Large intestine (tissue), 3 donors: Measurements from ENCODE around the gene GPC2. TPM values are rescaled to one million over a fixed set of nuclear protein-coding genes. Genes with fewer than 3 reads are reported as not detected.
"Not testable (repeated sequence)": the region's sequence is repeated elsewhere in the genome, so short reads cannot be mapped to it uniquely, and the experiment has no call there.

Experiments
- DNase-seq, 2 donors: peaks; one replicate each; pipeline versions ENCODE4 v3.0.0 to v3.0.0-alpha.2; 2013
- H3K27ac ChIP-seq: one replicate; pipeline ENCODE4 v1.5.1; 2013; ENCODE audit warnings: low read length
- H3K27me3 ChIP-seq: 2 replicates; pipeline ENCODE4 v1.6.1; 2013; ENCODE audit warnings: low read length; ENCODE audit not compliant: control insufficient read depth, insufficient read depth
- H3K36me3 ChIP-seq: 2 replicates; pipeline ENCODE4 v1.6.1; 2013; ENCODE audit warnings: low read length; ENCODE audit not compliant: control insufficient read depth, insufficient read depth
- H3K4me1 ChIP-seq: one replicate; pipeline ENCODE4 v1.6.1; 2013; ENCODE audit warnings: low read length; ENCODE audit not compliant: control insufficient read depth, insufficient read depth
- H3K4me3 ChIP-seq: one replicate; pipeline ENCODE4 v1.5.1; 2013; ENCODE audit warnings: low read length
- H3K9me3 ChIP-seq: one replicate; pipeline ENCODE4 v1.6.1; 2013; ENCODE audit warnings: mild to moderate bottlenecking, low read depth, low read length, moderate library complexity; ENCODE audit not compliant: control insufficient read depth
- WGBS: methylation state at CpG from one replicate; pipeline ENCODE4 v1.1.5; 2013; ENCODE audit warnings: low lambda C conversion rate; ENCODE audit not compliant: insufficient coverage; 5-methylcytosine and 5-hydroxymethylcytosine counted together
- polyA plus RNA-seq: library from polyadenylated mRNA; unstranded; fragments of 120-200 nt; gene quantifications from one replicate; pipeline ENCODE4 v1.2.1, GENCODE V29; 2013

GPC2 gene
- polyA plus RNA-seq, 1 donor = 3.9 TPM

GRCh38 chr7:100200693-100201092, 23.5 kb upstream of the GPC2 start:
- 60% methylated on average over 1 of the region's 11 CpGs for WGBS
- Histone ChIP-seq H3K4me3 (no peak overlapping the region), H3K9me3 (no peaks in the 10 kb centered on the region), H3K27ac (no peak overlapping the region), H3K36me3 (no peaks in the 10 kb centered on the region), H3K4me1 (peaks cover 12% of the 10 kb centered on the region), H3K27me3 (peaks cover 2% of the 10 kb centered on the region)
- DNase-seq = peak; percentile 62 to 82

GRCh38 chr7:100198266-100198665, 21.1 kb upstream of the GPC2 start:
- Histone ChIP-seq H3K27ac (no peak overlapping the region), H3K4me3 (no peak overlapping the region), H3K36me3 (no peaks in the 10 kb centered on the region), H3K9me3 (no peaks in the 10 kb centered on the region), H3K4me1 (peaks cover 12% of the 10 kb centered on the region), H3K27me3 (peaks cover 2% of the 10 kb centered on the region)
- 97% methylated on average over 3 of the region's 10 CpGs for WGBS
- DNase-seq = no peak

GRCh38 chr7:100195901-100196322, 18.7 kb upstream of the GPC2 start:
- not testable (repeated sequence) for DNase-seq, H3K9me3 ChIP-seq, H3K27ac ChIP-seq, H3K27me3 ChIP-seq, H3K36me3 ChIP-seq, H3K4me1 ChIP-seq, H3K4me3 ChIP-seq
- WGBS = 100% methylated on average over 3 of the region's 6 CpGs

GRCh38 chr7:100195222-100195621, 18.0 kb upstream of the GPC2 start:
- Histone ChIP-seq H3K27ac (no peak overlapping the region), H3K27me3 (peaks cover 2% of the 10 kb centered on the region)
- no peak for DNase-seq

GRCh38 chr7:100192969-100193368, 15.8 kb upstream of the GPC2 start:
- Histone ChIP-seq H3K4me3 (no peak overlapping the region), H3K27ac (no peak overlapping the region), H3K9me3 (no peaks in the 10 kb centered on the region), H3K36me3 (no peaks in the 10 kb centered on the region), H3K4me1 (no peaks in the 10 kb centered on the region), H3K27me3 (no peaks in the 10 kb centered on the region)
- DNase-seq = no peak
- WGBS = no CpG with 5 or more reads among the region's 3 CpGs

More at GRCh38 chr7:100195222-100195621, 18.0 kb upstream of the GPC2 start:
- Histone ChIP-seq H3K9me3 (no peaks in the 10 kb centered on the region), H3K4me3 (no peak overlapping the region), H3K4me1 (peaks cover 3% of the 10 kb centered on the region), H3K36me3 (no peaks in the 10 kb centered on the region)
- no CpG with 5 or more reads among the region's 2 CpGs for WGBS

- H3K27ac ChIP-seq, H3K27me3 ChIP-seq, H3K9me3 ChIP-seq, H3K36me3 ChIP-seq, H3K4me3 ChIP-seq, DNase-seq, H3K4me1 ChIP-seq: not testable (repeated sequence)
- WGBS = 100% methylated on average over 4 of the region's 6 CpGs
Observed at GRCh38 chr7:100192281-100192862, 15.2 kb upstream of the GPC2 start.

GRCh38 chr7:100191775-100192174, 14.6 kb upstream of the GPC2 start:
- no peaks in the 10 kb centered on the region for H3K9me3 ChIP-seq

GRCh38 chr7:100190048-100190711, 13.0 kb upstream of the GPC2 start:
- Histone ChIP-seq H3K36me3 (no peaks in the 10 kb centered on the region), H3K4me1 (no peaks in the 10 kb centered on the region), H3K27me3 (no peaks in the 10 kb centered on the region), H3K4me3 (no peak overlapping the region), H3K27ac (no peak overlapping the region), H3K9me3 (no peaks in the 10 kb centered on the region)
- no peak for DNase-seq
- 93% methylated on average over 2 of the region's 4 CpGs for WGBS

More at GRCh38 chr7:100191775-100192174, 14.6 kb upstream of the GPC2 start:
- DNase-seq = no peak
- no peaks in the 10 kb centered on the region for H3K4me1 ChIP-seq
- WGBS = 50% methylated on average over 2 of the region's 2 CpGs
- no peak overlapping the region for H3K27ac ChIP-seq
- no peak overlapping the region for H3K4me3 ChIP-seq
- no peaks in the 10 kb centered on the region for H3K27me3 ChIP-seq
- H3K36me3 ChIP-seq = no peaks in the 10 kb centered on the region

- Histone ChIP-seq H3K27ac (no peak overlapping the region), H3K27me3 (no peaks in the 10 kb centered on the region), H3K9me3 (no peaks in the 10 kb centered on the region), H3K36me3 (no peaks in the 10 kb centered on the region), H3K4me3 (no peak overlapping the region), H3K4me1 (no peaks in the 10 kb centered on the region)
- no peak for DNase-seq
- no CpG with 5 or more reads among the region's 3 CpGs for WGBS
Observed at GRCh38 chr7:100189061-100189460, 11.9 kb upstream of the GPC2 start.

- Histone ChIP-seq H3K4me3 (no peak overlapping the region), H3K27ac (no peak overlapping the region), H3K27me3 (no peaks in the 10 kb centered on the region), H3K4me1 (no peaks in the 10 kb centered on the region), H3K36me3 (no peaks in the 10 kb centered on the region), H3K9me3 (no peaks in the 10 kb centered on the region)
- WGBS = no CpG with 5 or more reads among the region's 2 CpGs
- no peak for DNase-seq
Observed at GRCh38 chr7:100185726-100186125, 8.5 kb upstream of the GPC2 start.

- WGBS = no CpG with 5 or more reads among the region's 6 CpGs
- not testable (repeated sequence) for H3K27ac ChIP-seq, H3K4me3 ChIP-seq, H3K9me3 ChIP-seq, H3K36me3 ChIP-seq, DNase-seq, H3K27me3 ChIP-seq, H3K4me1 ChIP-seq
Observed at GRCh38 chr7:100183090-100183489, 5.9 kb upstream of the GPC2 start.
